Smooth muscle cell (in vitro differentiated cells): ENCODE measurements around the gene ST6GAL2. TPM values are rescaled to one million over a fixed set of nuclear protein-coding genes. Genes with fewer than 3 reads are reported as not detected.
A peak's percentile ranks its signal among the peaks of the same experiment; 100 is the strongest.

Experiments
- DNase-seq: peaks from one replicate; lab custom pipeline; 2025; ENCODE audit not compliant: unreplicated experiment; lab: John Stamatoyannopoulos, UW
- H2AFZ ChIP-seq: fragments of 200-600 bp; sonication (generic); 2 replicates; pipeline ENCODE4 v1.6.0; 2016; ENCODE audit warnings: antibody characterized with exemption, low read depth, mild to moderate bottlenecking
- H3F3A ChIP-seq: fragments of 200-600 bp; sonication (generic); 2 replicates; pipeline ENCODE4 v1.6.0; 2017; ENCODE audit warnings: antibody characterized with exemption, low read depth
- H3K27ac ChIP-seq: fragments of 200-600 bp; sonication (generic); 2 replicates; pipeline ENCODE4 v1.5.1; 2016; ENCODE audit warnings: low read depth, mild to moderate bottlenecking
- H3K27me3 ChIP-seq: fragments of 200-600 bp; sonication (generic); 2 replicates; pipeline ENCODE4 v1.6.1; 2016; ENCODE audit warnings: low read depth, mild to moderate bottlenecking
- H3K36me3 ChIP-seq: fragments of 200-600 bp; sonication (generic); 2 replicates; pipeline ENCODE4 v1.5.1; 2016; ENCODE audit warnings: low read depth
- H3K4me1 ChIP-seq: fragments of 200-600 bp; sonication (generic); 2 replicates; pipeline ENCODE4 v1.5.1; 2016; ENCODE audit warnings: low read depth
- H3K4me2 ChIP-seq: fragments of 200-600 bp; sonication (generic); 2 replicates; pipeline ENCODE4 v1.6.0; 2016; ENCODE audit warnings: mild to moderate bottlenecking
- H3K4me3 ChIP-seq: fragments of 200-600 bp; sonication (generic); 2 replicates; pipeline ENCODE4 v1.5.1; 2016; ENCODE audit warnings: mild to moderate bottlenecking
- H3K79me2 ChIP-seq: fragments of 200-600 bp; sonication (generic); 2 replicates; pipeline ENCODE4 v1.6.0; 2016; ENCODE audit warnings: low read depth, mild to moderate bottlenecking
- H3K9ac ChIP-seq: fragments of 200-600 bp; sonication (generic); 2 replicates; pipeline ENCODE4 v1.6.0; 2016; ENCODE audit warnings: low read depth
- H3K9me3 ChIP-seq: fragments of 200-600 bp; sonication (generic); replicated peaks from 2 replicates; pipeline ENCODE4 v1.5.1; 2016; ENCODE audit warnings: low read depth
- H4K20me1 ChIP-seq: fragments of 200-600 bp; sonication (generic); 2 replicates; pipeline ENCODE4 v1.6.0; 2016; ENCODE audit warnings: low read depth
- CTCF ChIP-seq: fragments of 200-600 bp; sonication (generic); IDR thresholded peaks from 2 replicates; pipeline ENCODE4 v1.5.1; 2017; ENCODE audit warnings: borderline replicate concordance, mild to moderate bottlenecking, antibody characterized with exemption; ENCODE audit not compliant: insufficient read depth, poor library complexity, severe bottlenecking
- WGBS: methylation state at CpG from one replicate; pipeline ENCODE4 v1.1.7; 2016; ENCODE audit warnings: low lambda C conversion rate; 5-methylcytosine and 5-hydroxymethylcytosine counted together
- polyA plus RNA-seq: library from polyadenylated mRNA; unstranded; fragments of >200 nt; fragmentation: Nextera tagmentation; extraction: Ambion mirVana; gene quantifications from 2 replicates; pipeline ENCODE4 v1.2.1, GENCODE V29; 2016
- total RNA-seq: library from RNA; depleted of rRNA; stranded (reverse); fragments of >200 nt; gene quantifications from 2 replicates; pipeline ENCODE4 v1.2.3, GENCODE V29; 2014

ST6GAL2 gene
- total and polyA plus RNA-seq, 2 experiments from 2014 or later, result 42.5 to 64.6 TPM

GRCh38 chr2:106805716-106806115 lies 80.3 kb downstream of the ST6GAL2 start:
- no peaks in the 10 kb centered on the region for H4K20me1 ChIP-seq
- no peak overlapping the region for H3K27ac ChIP-seq
- H3K4me1 ChIP-seq, result peaks cover 11% of the 10 kb centered on the region
- no peaks in the 10 kb centered on the region for H3K27me3 ChIP-seq
- no peak overlapping the region for H2AFZ ChIP-seq
- no peak overlapping the region for H3K4me2 ChIP-seq
- no peaks in the 10 kb centered on the region for H3K9me3 ChIP-seq
- DNase-seq, result no peak
- no peak overlapping the region for H3K4me3 ChIP-seq
- WGBS, result 89% methylated on average over 2 of the region's 2 CpGs
- TF ChIP-seq CTCF, result no peak
- H3K79me2 ChIP-seq, result no peaks in the 10 kb centered on the region
- no peaks in the 10 kb centered on the region for H3K36me3 ChIP-seq
- H3F3A ChIP-seq, result no peaks in the 10 kb centered on the region
- no peak overlapping the region for H3K9ac ChIP-seq

- Histone ChIP-seq H3K79me2 (no peaks in the 10 kb centered on the region), H4K20me1 (no peaks in the 10 kb centered on the region), H3K27ac (peak overlapping the region; percentile 67), H2AFZ (no peak overlapping the region), H3K9ac (no peak overlapping the region), H3K4me1 (peaks cover 15% of the 10 kb centered on the region), H3F3A (no peaks in the 10 kb centered on the region), H3K4me2 (peak overlapping the region; percentile 72), H3K4me3 (no peak overlapping the region), H3K27me3 (no peaks in the 10 kb centered on the region), H3K9me3 (no peaks in the 10 kb centered on the region), H3K36me3 (no peaks in the 10 kb centered on the region)
- TF ChIP-seq CTCF, result no peak
- 44% methylated on average over 1 of the region's 1 CpG for WGBS
- no peak for DNase-seq
Observed at GRCh38 chr2:106804161-106804560, 81.8 kb downstream of the ST6GAL2 start.

GRCh38 chr2:106800976-106801655 lies 84.9 kb downstream of the ST6GAL2 start:
- WGBS, result 54% methylated on average over 10 of the region's 10 CpGs
- peaks cover 15% of the 10 kb centered on the region for H3K4me1 ChIP-seq
- H3K27ac ChIP-seq, result peak overlapping the region; percentile 76
- no peaks in the 10 kb centered on the region for H3K9me3 ChIP-seq
- H3K4me2 ChIP-seq, result peak overlapping the region; percentile 13
- no peak for DNase-seq
- H2AFZ ChIP-seq, result no peak overlapping the region
- no peak overlapping the region for H3K4me3 ChIP-seq
- no peaks in the 10 kb centered on the region for H3F3A ChIP-seq
- no peak overlapping the region for H3K9ac ChIP-seq
- H4K20me1 ChIP-seq, result no peaks in the 10 kb centered on the region
- H3K79me2 ChIP-seq, result no peaks in the 10 kb centered on the region
- no peak for TF ChIP-seq CTCF
- H3K27me3 ChIP-seq, result no peaks in the 10 kb centered on the region
- H3K36me3 ChIP-seq, result no peaks in the 10 kb centered on the region

- Histone ChIP-seq H4K20me1 (no peaks in the 10 kb centered on the region), H3K9ac (no peak overlapping the region), H3K27me3 (no peaks in the 10 kb centered on the region), H3K27ac (peak overlapping the region; percentile 76), H3K36me3 (no peaks in the 10 kb centered on the region), H3F3A (no peaks in the 10 kb centered on the region), H3K79me2 (no peaks in the 10 kb centered on the region), H2AFZ (no peak overlapping the region), H3K9me3 (no peaks in the 10 kb centered on the region), H3K4me1 (peaks cover 15% of the 10 kb centered on the region), H3K4me2 (peak overlapping the region; percentile 38), H3K4me3 (no peak overlapping the region)
- WGBS, result 96% methylated on average over 4 of the region's 4 CpGs
- no peak for DNase-seq
- no peak for TF ChIP-seq CTCF
Observed at GRCh38 chr2:106800180-106800579, 85.8 kb downstream of the ST6GAL2 start.
